Neural progenitor cell (in vitro differentiated cells): ENCODE results near the gene RNFT2.

ENCODE experiments used
- EZH2phosphoT487 ChIP-seq: fragments of 200-600 bp; sonication (generic); IDR thresholded peaks from 2 replicates; pipeline ENCODE4 v1.6.1; 2017; ENCODE audit warnings: antibody characterized with exemption
- TF ChIP-seq, protein P1 (sequence below): fragments of 200-600 bp; sonication (generic); IDR thresholded peaks from 2 replicates; pipeline ENCODE4 v1.5.1; 2017; ENCODE audit warnings: antibody characterized with exemption, mild to moderate bottlenecking

DNA sequence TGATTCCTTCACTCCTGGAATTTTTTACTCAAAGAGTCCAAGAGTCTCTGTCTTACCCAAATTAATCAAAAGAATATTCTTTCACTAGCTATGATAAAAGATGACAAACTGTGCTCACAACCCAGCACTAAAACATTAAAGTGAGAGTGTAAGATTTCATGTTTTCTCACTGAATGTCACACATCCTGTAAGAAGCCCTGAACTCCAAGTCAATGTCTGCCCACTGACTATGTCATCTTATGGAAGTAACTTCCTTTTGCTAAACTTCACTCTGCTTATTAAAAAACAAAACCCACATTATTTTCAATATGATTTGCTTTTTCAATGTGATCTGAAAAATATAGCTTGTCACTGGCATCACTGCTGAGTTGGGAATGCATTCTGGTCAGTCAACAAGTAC is 15.9 kb upstream of the RNFT2 start:
- TF ChIP-seq, protein P1, sequence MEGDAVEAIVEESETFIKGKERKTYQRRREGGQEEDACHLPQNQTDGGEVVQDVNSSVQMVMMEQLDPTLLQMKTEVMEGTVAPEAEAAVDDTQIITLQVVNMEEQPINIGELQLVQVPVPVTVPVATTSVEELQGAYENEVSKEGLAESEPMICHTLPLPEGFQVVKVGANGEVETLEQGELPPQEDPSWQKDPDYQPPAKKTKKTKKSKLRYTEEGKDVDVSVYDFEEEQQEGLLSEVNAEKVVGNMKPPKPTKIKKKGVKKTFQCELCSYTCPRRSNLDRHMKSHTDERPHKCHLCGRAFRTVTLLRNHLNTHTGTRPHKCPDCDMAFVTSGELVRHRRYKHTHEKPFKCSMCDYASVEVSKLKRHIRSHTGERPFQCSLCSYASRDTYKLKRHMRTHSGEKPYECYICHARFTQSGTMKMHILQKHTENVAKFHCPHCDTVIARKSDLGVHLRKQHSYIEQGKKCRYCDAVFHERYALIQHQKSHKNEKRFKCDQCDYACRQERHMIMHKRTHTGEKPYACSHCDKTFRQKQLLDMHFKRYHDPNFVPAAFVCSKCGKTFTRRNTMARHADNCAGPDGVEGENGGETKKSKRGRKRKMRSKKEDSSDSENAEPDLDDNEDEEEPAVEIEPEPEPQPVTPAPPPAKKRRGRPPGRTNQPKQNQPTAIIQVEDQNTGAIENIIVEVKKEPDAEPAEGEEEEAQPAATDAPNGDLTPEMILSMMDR = no peak
- TF ChIP-seq EZH2phosphoT487 = no peak
